H9 (cell line): ENCODE data around the gene B3GALNT2. TPM values are rescaled to one million over a fixed set of nuclear protein-coding genes. Genes with fewer than 3 reads are reported as not detected.

Experiments
- DNase-seq: peaks from one replicate; pipeline ENCODE4 v3.0.0-alpha.2; 2017
- H2AFZ ChIP-seq: one replicate; pipeline ENCODE4 v1.6.1; 2013; ENCODE audit warnings: mild to moderate bottlenecking, low read length, control low read depth, moderate library complexity
- H2AK5ac ChIP-seq: 2 replicates; pipeline ENCODE4 v1.6.1; 2013; ENCODE audit warnings: low read length, control low read depth, mixed read lengths; ENCODE audit not compliant: insufficient read length
- H2BK120ac ChIP-seq: one replicate; pipeline ENCODE4 v1.6.1; 2013; ENCODE audit warnings: low read depth, mild to moderate bottlenecking, low read length, control low read depth, inconsistent platforms; ENCODE audit not compliant: poor library complexity, severe bottlenecking
- H2BK12ac ChIP-seq: 2 replicates; pipeline ENCODE4 v1.6.1; 2013; ENCODE audit warnings: low read length, control low read depth, mixed read lengths, low read depth; ENCODE audit not compliant: insufficient read length
- H2BK15ac ChIP-seq: 2 replicates; pipeline ENCODE4 v1.6.1; 2013; ENCODE audit warnings: low read depth, low read length, control low read depth
- H2BK20ac ChIP-seq: one replicate; pipeline ENCODE4 v1.6.1; 2013; ENCODE audit warnings: low read depth, mild to moderate bottlenecking, low read length, control low read depth, inconsistent platforms; ENCODE audit not compliant: poor library complexity, severe bottlenecking
- H2BK5ac ChIP-seq: 2 replicates; pipeline ENCODE4 v1.6.1; 2013; ENCODE audit warnings: low read length, control low read depth, mixed read lengths; ENCODE audit not compliant: insufficient read length
- H3K14ac ChIP-seq: 2 replicates; pipeline ENCODE4 v1.6.1; 2013; ENCODE audit warnings: low read length, control low read depth; ENCODE audit not compliant: insufficient read depth
- H3K18ac ChIP-seq: 2 replicates; pipeline ENCODE4 v1.6.1; 2013; ENCODE audit warnings: low read depth, mild to moderate bottlenecking, mixed read lengths, low read length, control low read depth; ENCODE audit not compliant: insufficient read length
- H3K23ac ChIP-seq: 2 replicates; pipeline ENCODE4 v1.6.1; 2013; ENCODE audit warnings: low read length, control low read depth, mixed read lengths, low read depth; ENCODE audit not compliant: insufficient read length
- H3K23me2 ChIP-seq: 2 replicates; pipeline ENCODE4 v1.6.1; 2013; ENCODE audit warnings: low read depth, mild to moderate bottlenecking, mixed read lengths, low read length, control low read depth; ENCODE audit not compliant: insufficient read length, poor library complexity, severe bottlenecking
- H3K27ac ChIP-seq: 2 replicates; pipeline ENCODE4 v1.5.1; 2013; ENCODE audit warnings: low read length, control low read depth, mixed read lengths, low read depth; ENCODE audit not compliant: insufficient read length
- H3K27me3 ChIP-seq: 2 replicates; pipeline ENCODE4 v1.6.1; 2013; ENCODE audit warnings: low read length, control low read depth, inconsistent platforms; ENCODE audit not compliant: insufficient read depth
- H3K4ac ChIP-seq: 2 replicates; pipeline ENCODE4 v1.6.1; 2013; ENCODE audit warnings: low read depth, mild to moderate bottlenecking, control low read depth, inconsistent platforms, low read length, moderate library complexity
- H3K4me1 ChIP-seq: 2 replicates; pipeline ENCODE4 v1.6.1; 2013; ENCODE audit warnings: low read length, control low read depth, inconsistent platforms; ENCODE audit not compliant: insufficient read depth
- H3K4me2 ChIP-seq: 2 replicates; pipeline ENCODE4 v1.6.1; 2013; ENCODE audit warnings: low read length, control low read depth, mixed read lengths; ENCODE audit not compliant: insufficient read length, insufficient read depth
- H3K56ac ChIP-seq: 2 replicates; pipeline ENCODE4 v1.6.1; 2013; ENCODE audit warnings: low read depth, mild to moderate bottlenecking, mixed read lengths, low read length, control low read depth; ENCODE audit not compliant: insufficient read length
- H3K79me1 ChIP-seq: 2 replicates; pipeline ENCODE4 v1.6.1; 2013; ENCODE audit warnings: low read depth, mild to moderate bottlenecking, moderate library complexity, low read length, control low read depth, inconsistent platforms; ENCODE audit not compliant: insufficient read depth, poor library complexity, severe bottlenecking
- H3K79me2 ChIP-seq: 2 replicates; pipeline ENCODE4 v1.6.1; 2013; ENCODE audit warnings: low read length, control low read depth, inconsistent platforms; ENCODE audit not compliant: insufficient read depth
- H3K9ac ChIP-seq: 2 replicates; pipeline ENCODE4 v1.6.1; 2013; ENCODE audit warnings: low read length, control low read depth, mixed read lengths; ENCODE audit not compliant: insufficient read length; ENCODE audit errors: extremely low read depth
- H3K9me3 ChIP-seq: one replicate; pipeline ENCODE4 v1.6.1; 2013; ENCODE audit warnings: low read depth, low read length, inconsistent platforms; ENCODE audit not compliant: control insufficient read depth
- H3T11ph ChIP-seq: one replicate; pipeline ENCODE4 v1.6.1; 2013; ENCODE audit warnings: mild to moderate bottlenecking, low read length, control low read depth, inconsistent platforms
- H4K20me1 ChIP-seq: one replicate; pipeline ENCODE4 v1.6.1; 2013; ENCODE audit not compliant: control insufficient read depth, insufficient read length, insufficient read depth
- H4K5ac ChIP-seq: 2 replicates; pipeline ENCODE4 v1.6.1; 2013; ENCODE audit warnings: low read depth, mild to moderate bottlenecking, mixed read lengths, low read length, control low read depth; ENCODE audit not compliant: insufficient read length
- H4K8ac ChIP-seq: replicated peaks from 2 replicates; pipeline ENCODE4 v1.6.1; 2013; ENCODE audit warnings: low read length, control low read depth, mixed read lengths, low read depth; ENCODE audit not compliant: insufficient read length
- H4K91ac ChIP-seq: 2 replicates; pipeline ENCODE4 v1.6.1; 2013; ENCODE audit warnings: low read depth, mild to moderate bottlenecking, moderate library complexity, mixed read lengths, low read length, control low read depth; ENCODE audit not compliant: insufficient read length
- H3K27ac Mint-ChIP-seq, 3 experiments: 2 replicates in 2 of 3; 3 replicates in 1 of 3; pipeline ENCODE4 v1.8.0; 2020 to 2021; ENCODE audit warnings: mixed read lengths in 3 of 3, mild to moderate bottlenecking in 1 of 3, moderate library complexity in 1 of 3
- H3K27me3 Mint-ChIP-seq: 2 replicates; pipeline ENCODE4 v1.8.0; 2021; ENCODE audit warnings: low read depth, mild to moderate bottlenecking, moderate library complexity, mixed read lengths
- H3K36me3 Mint-ChIP-seq, 3 experiments: 2 replicates in 2 of 3; 3 replicates in 1 of 3; pipeline ENCODE4 v1.8.0; 2020 to 2021; ENCODE audit warnings: low read depth in 3 of 3, mixed read lengths in 3 of 3; ENCODE audit not compliant: insufficient read depth in 1 of 3
- H3K4me1 Mint-ChIP-seq, 2 experiments: 2 replicates each; pipeline ENCODE4 v1.8.0; 2020; ENCODE audit warnings: mixed read lengths in 2 of 2
- H3K4me3 Mint-ChIP-seq, 2 experiments: 2 replicates in 1 of 2; 3 replicates in 1 of 2; pipeline ENCODE4 v1.8.0; 2020 to 2021; ENCODE audit warnings: mild to moderate bottlenecking in 2 of 2, mixed read lengths in 2 of 2, moderate library complexity in 1 of 2
- H3K9me3 Mint-ChIP-seq, 2 experiments: 2 replicates in 1 of 2; 3 replicates in 1 of 2; pipeline ENCODE4 v1.8.0; 2020; ENCODE audit warnings: mild to moderate bottlenecking in 2 of 2, mixed read lengths in 2 of 2, moderate library complexity in 1 of 2
- WGBS: extraction: QIAGEN DNeasy Blood & Tissue Kit; methylation state at CpG from one replicate; pipeline ENCODE4 v1.1.7; 2013; ENCODE audit warnings: missing lambda C conversion rate, low lambda C conversion rate, mixed read lengths; ENCODE audit not compliant: insufficient read length; ENCODE audit errors: extremely low coverage; 5-methylcytosine and 5-hydroxymethylcytosine counted together
- total RNA-seq: library from RNA; stranded (reverse); gene quantifications from 2 replicates; pipeline ENCODE4 v1.2.1, GENCODE V29; 2021
- TF ChIP-seq, protein P1 (sequence below): fragments of 200-600 bp; sonication (generic); conservative IDR thresholded peaks from 3 replicates; pipeline ENCODE4 v1.8.0; 2021; ENCODE audit warnings: antibody characterized with exemption, mild to moderate bottlenecking

B3GALNT2 gene
- total RNA-seq, 1 experiment from 2014 or later, result 27.8 TPM

- H2BK20ac ChIP-seq, result no peak overlapping the region
- H3K4me2 ChIP-seq, result no peak overlapping the region
- Mint-ChIP-seq H3K27me3 (no peaks in the 10 kb centered on the region; the same call in 1 of the 2 replicates), H3K9me3 (peaks cover 5 to 7% of the 10 kb centered on the region in 2 experiments; a peak in 4 of 5 replicates), H3K36me3 (peaks cover 9 to 18% (median 14%) of the 10 kb centered on the region in 3 experiments; a peak in 6 of 7 replicates), H3K4me1 (peaks cover 0 to 3% of the 10 kb centered on the region in 2 experiments; a peak in 1 of 4 replicates), H3K27ac (no peak overlapping the region), H3K4me3 (no peak overlapping the region)
- no peak overlapping the region for H3K14ac ChIP-seq
- no peak overlapping the region for H4K8ac ChIP-seq
- H3K4ac ChIP-seq, result no peak overlapping the region
- DNase-seq, result peak; percentile 74
- no peak overlapping the region for H2BK5ac ChIP-seq
- H3K79me2 ChIP-seq, result 0 out of 2 replicates have a peak, but pooled peaks cover 1% of the 10 kb centered on the region
- no peaks in the 10 kb centered on the region for H3K79me1 ChIP-seq
- no peak overlapping the region for H2AK5ac ChIP-seq
- H2BK12ac ChIP-seq, result no peak overlapping the region
- H3K9ac ChIP-seq, result no peak overlapping the region
- no peak overlapping the region for H3K18ac ChIP-seq
- H3K23ac ChIP-seq, result no peak overlapping the region
- no peaks in the 10 kb centered on the region for H3K27me3 ChIP-seq
- no peak overlapping the region for H3T11ph ChIP-seq
- H4K91ac ChIP-seq, result no peak overlapping the region
- H3K9me3 ChIP-seq, result no peaks in the 10 kb centered on the region
- TF ChIP-seq, protein P1, sequence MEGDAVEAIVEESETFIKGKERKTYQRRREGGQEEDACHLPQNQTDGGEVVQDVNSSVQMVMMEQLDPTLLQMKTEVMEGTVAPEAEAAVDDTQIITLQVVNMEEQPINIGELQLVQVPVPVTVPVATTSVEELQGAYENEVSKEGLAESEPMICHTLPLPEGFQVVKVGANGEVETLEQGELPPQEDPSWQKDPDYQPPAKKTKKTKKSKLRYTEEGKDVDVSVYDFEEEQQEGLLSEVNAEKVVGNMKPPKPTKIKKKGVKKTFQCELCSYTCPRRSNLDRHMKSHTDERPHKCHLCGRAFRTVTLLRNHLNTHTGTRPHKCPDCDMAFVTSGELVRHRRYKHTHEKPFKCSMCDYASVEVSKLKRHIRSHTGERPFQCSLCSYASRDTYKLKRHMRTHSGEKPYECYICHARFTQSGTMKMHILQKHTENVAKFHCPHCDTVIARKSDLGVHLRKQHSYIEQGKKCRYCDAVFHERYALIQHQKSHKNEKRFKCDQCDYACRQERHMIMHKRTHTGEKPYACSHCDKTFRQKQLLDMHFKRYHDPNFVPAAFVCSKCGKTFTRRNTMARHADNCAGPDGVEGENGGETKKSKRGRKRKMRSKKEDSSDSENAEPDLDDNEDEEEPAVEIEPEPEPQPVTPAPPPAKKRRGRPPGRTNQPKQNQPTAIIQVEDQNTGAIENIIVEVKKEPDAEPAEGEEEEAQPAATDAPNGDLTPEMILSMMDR, result peak; percentile 86
- no peaks in the 10 kb centered on the region for H3K23me2 ChIP-seq
- H3K27ac ChIP-seq, result no peak overlapping the region
- H3K56ac ChIP-seq, result no peak overlapping the region
- no CpG with 5 or more reads among the region's 7 CpGs for WGBS
- no peak overlapping the region for H2AFZ ChIP-seq
- no peaks in the 10 kb centered on the region for H4K20me1 ChIP-seq
- H2BK15ac ChIP-seq, result no peak overlapping the region
- H2BK120ac ChIP-seq, result no peak overlapping the region
- no peaks in the 10 kb centered on the region for H3K4me1 ChIP-seq
- H4K5ac ChIP-seq, result no peak overlapping the region
Observed at GRCh38 chr1:235415008-235415904, 89.0 kb downstream of the B3GALNT2 start.
